Ovary (tissue), 9 donors: ENCODE measurements around the gene NOP9. TPM values are rescaled to one million over a fixed set of nuclear protein-coding genes. Genes with fewer than 3 reads are reported as not detected.

Experiments
- DNase-seq, 5 donors: peaks; one replicate each; pipeline ENCODE4 v3.0.0-alpha.2; 2019 to 2020
- H3K27ac ChIP-seq, 2 donors: fragments of 200-600 bp; one replicate each; pipeline versions ENCODE4 v1.5.1 to v1.8.0; 2019 to 2022
- H3K27me3 ChIP-seq: fragments of 200-600 bp; one replicate; pipeline ENCODE4 v1.8.0; 2022
- H3K36me3 ChIP-seq: fragments of 200-600 bp; sonication (generic); one replicate; pipeline ENCODE4 v1.5.1; 2019
- H3K4me1 ChIP-seq: one replicate; pipeline ENCODE4 v1.8.1; 2013; ENCODE audit warnings: mild to moderate bottlenecking, moderate library complexity; ENCODE audit not compliant: insufficient read depth
- H3K4me3 ChIP-seq: fragments of 200-600 bp; sonication (generic); one replicate; pipeline ENCODE4 v1.5.1; 2017
- H3K9me3 ChIP-seq, 2 donors: fragments of 200-600 bp in 1 of 2; sonication (generic) in 1 of 2; one replicate each; pipeline versions ENCODE4 v1.5.1 to v1.8.1; 2013 to 2019; ENCODE audit warnings: mild to moderate bottlenecking in 1 of 2, moderate library complexity in 1 of 2
- CTCF ChIP-seq, 3 donors: fragments of 450-650 bp in 2 of 3; fragments of 200-600 bp in 1 of 3; IDR thresholded peaks; one replicate each; pipeline versions ENCODE4 v1.5.1 to v1.8.0; 2016 to 2022; ENCODE audit warnings: antibody characterized with exemption in 3 of 3, mild to moderate bottlenecking in 1 of 3
- EP300 ChIP-seq: sonication (generic); formaldehyde crosslinking; IDR thresholded peaks from one replicate; pipeline ENCODE4 v1.6.1; 2017; ENCODE audit warnings: antibody characterized with exemption
- POLR2A ChIP-seq: fragments of 450-650 bp; IDR thresholded peaks from one replicate; pipeline ENCODE4 v1.6.1; 2017; ENCODE audit warnings: antibody characterized with exemption, mild to moderate bottlenecking, moderate library complexity
- WGBS, 3 donors: extraction: QIAGEN DNeasy Blood & Tissue Kit in 1 of 3; methylation state at CpG; one replicate each; pipeline versions ENCODE4 v1.1.5 to v1.1.7; 2013 to 2017; 5-methylcytosine and 5-hydroxymethylcytosine counted together
- intact Hi-C, 4 donors: fragments of 100-400 bp; cut with DNase I; formaldehyde crosslinking; loops; one replicate each; pipeline versions ENCODE4 v1.11.0 to v1.15.1; 2022 to 2023
- polyA plus RNA-seq, 2 donors: library from polyadenylated mRNA; stranded (reverse); fragments of 200-250 nt in 1 of 2; fragments of 350-450 nt in 1 of 2; fragmentation: Illumina TruSeq in 1 of 2; extraction: RNeasy Lipid Tissue Mini Kit (QIAGEN cat#74804) in 1 of 2; gene quantifications; one replicate each; pipeline ENCODE4 v1.2.3, GENCODE V29; 2013 to 2014
- total RNA-seq, 7 donors: library from RNA; depleted of rRNA in 2 of 7; stranded (reverse); fragments of >200 nt in 2 of 7; fragmentation: NEBNext Ultra II Directional in 3 of 7; extraction: Animal tissue kit (Norgen Biotek cat#: 25700) in 3 of 7; gene quantifications; one replicate each; pipeline versions ENCODE4 v1.1.0 to v1.2.4, GENCODE V29; 2016 to 2023
- donor health status: DM: no; HTN: no; CAD: no; lungs with moderate emphysema.
- donor health status: DM: no; HTN: no; CAD: no.
- donor health status: Bipolar disorder and iron deficiency.
- donor health status: DM: yes; HTN: yes; CAD: no.
- donor health status: DM: no; HTN: no; CAD: no.
- donor health status: DM: yes; HTN: yes; CAD: no.

Gene NOP9
- total and polyA plus RNA-seq, 9 donors, result 9.2 to 28.6 (median 22.1) TPM

GRCh38 chr14:24270537-24271133, 29.0 kb upstream of the NOP9 start:
- Histone ChIP-seq H3K4me3 (peak overlapping the region; percentile 73), H3K36me3 (no peaks in the 10 kb centered on the region), H3K4me1 (peaks cover 2% of the 10 kb centered on the region), H3K9me3 (no peaks in the 10 kb centered on the region), H3K27me3 (no peaks in the 10 kb centered on the region), H3K27ac (peak overlapping the region; percentile 76 to 98)
- no peak for DNase-seq
- WGBS, 3 donors, result 13 to 14% (median 14%) methylated on average over 13 of the region's 13 CpGs
- intact Hi-C loops, result no loop called here
- TF ChIP-seq EP300 (no peak), CTCF (IDR thresholded peaks at IDR 0.05) (no peak), POLR2A (no peak)

- 0 to 1% (median 0%) methylated on average over 53 to 61 of the region's 61 CpGs for WGBS, 3 donors
- intact Hi-C loops, result no loop called here
- H3K4me1 ChIP-seq, result peaks cover 2% of the 10 kb centered on the region
Measured at GRCh38 chr14:24271134-24271833, 28.4 kb upstream of the NOP9 start, which contains the start of gene RABGGTA. RABGGTA (minus strand) TSS chr14:24271597; CDS start chr14:24271115, 482 bp downstream.

GRCh38 chr14:24271834-24272263, 27.8 kb upstream of the NOP9 start:
- WGBS, 3 donors, result 14 to 22% (median 17%) methylated on average over 3 of the region's 3 CpGs
- Histone ChIP-seq H3K4me1 (peaks cover 2% of the 10 kb centered on the region), H3K27me3 (no peaks in the 10 kb centered on the region), H3K27ac (peak overlapping the region; percentile 76 to 98), H3K36me3 (no peaks in the 10 kb centered on the region), H3K4me3 (peak overlapping the region; percentile 73), H3K9me3 (no peaks in the 10 kb centered on the region)
- intact Hi-C loops, result no loop called here
- DNase-seq, result no peak
- TF ChIP-seq EP300 (no peak), CTCF (IDR thresholded peaks at IDR 0.05) (no peak), POLR2A (no peak)

More at GRCh38 chr14:24271134-24271833, 28.4 kb upstream of the NOP9 start, which contains the start of gene RABGGTA:
- no peaks in the 10 kb centered on the region for H3K36me3 ChIP-seq
- no peaks in the 10 kb centered on the region for H3K27me3 ChIP-seq
- no peaks in the 10 kb centered on the region for H3K9me3 ChIP-seq
- peak; percentile 83 to 92 (median 86) for DNase-seq
- peak within 1 kb of the TSS; percentile 73 for H3K4me3 ChIP-seq
- H3K27ac ChIP-seq, result peak within 1 kb of the TSS; percentile 76 to 98
- TF ChIP-seq POLR2A, result no peak
- peak; percentile 44 to 84 (median 80) for TF ChIP-seq CTCF (IDR thresholded peaks at IDR 0.05)
- no peak for TF ChIP-seq EP300

GRCh38 chr14:24272467-24272866, 27.2 kb upstream of the NOP9 start:
- Histone ChIP-seq H3K4me1 (peaks cover 2% of the 10 kb centered on the region), H3K27me3 (no peaks in the 10 kb centered on the region), H3K36me3 (no peaks in the 10 kb centered on the region), H3K4me3 (no peak overlapping the region), H3K27ac (no peak overlapping the region), H3K9me3 (no peaks in the 10 kb centered on the region)
- TF ChIP-seq CTCF (IDR thresholded peaks at IDR 0.05) (no peak), POLR2A (no peak), EP300 (no peak)
- no peak for DNase-seq
- WGBS, 3 donors, result 92 to 98% (median 96%) methylated on average over 2 of the region's 2 CpGs
- intact Hi-C loops, result no loop called here
